DMS114 treated with DMSO at 0.1 percent for 48 hours (cell line): Measurements from ENCODE around the gene NBPF14.
"Not testable (repeated sequence)": the region's sequence is repeated elsewhere in the genome, so short reads cannot be mapped to it uniquely, and the experiment has no call there.

Experiments
- DNase-seq: peaks from one replicate; lab custom pipeline; 2025; ENCODE audit not compliant: unreplicated experiment; lab: John Stamatoyannopoulos, UW

Gene NBPF14

GRCh38 chr1:148595911-148596310 lies at the start of gene NBPF14:
Gene NBPF14 (minus strand): TSS chr1:148596011. CDS start chr1:148595717, 294 bp downstream.
- not testable (repeated sequence) for DNase-seq

- DNase-seq = not testable (repeated sequence)
These were observed 29.6 kb upstream of the NBPF14 start for GRCh38 chr1:148625451-148625850.

- not testable (repeated sequence) for DNase-seq
These were observed 22.4 kb upstream of the NBPF14 start for GRCh38 chr1:148618216-148618615.

DNA sequence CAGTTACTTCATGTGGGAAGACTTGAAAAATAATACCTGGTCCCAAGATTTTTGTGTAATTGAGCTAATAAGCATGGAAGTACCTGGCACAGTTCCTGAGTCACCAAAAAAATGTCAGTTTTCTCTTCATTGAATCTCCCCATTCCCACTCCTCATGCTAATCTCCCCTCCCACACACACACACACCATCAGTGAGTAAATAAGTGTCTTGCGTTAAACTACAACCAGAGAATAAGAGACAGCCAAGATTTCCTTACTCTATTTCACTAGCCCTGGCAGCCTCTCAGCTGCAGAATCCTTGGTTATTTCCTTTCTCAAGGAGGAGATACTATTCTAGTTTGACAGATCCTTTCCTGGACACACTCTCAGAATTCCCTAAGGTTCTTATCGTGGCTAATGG lies 9.5 kb upstream of the NBPF14 start:
- not testable (repeated sequence) for DNase-seq

DNA sequence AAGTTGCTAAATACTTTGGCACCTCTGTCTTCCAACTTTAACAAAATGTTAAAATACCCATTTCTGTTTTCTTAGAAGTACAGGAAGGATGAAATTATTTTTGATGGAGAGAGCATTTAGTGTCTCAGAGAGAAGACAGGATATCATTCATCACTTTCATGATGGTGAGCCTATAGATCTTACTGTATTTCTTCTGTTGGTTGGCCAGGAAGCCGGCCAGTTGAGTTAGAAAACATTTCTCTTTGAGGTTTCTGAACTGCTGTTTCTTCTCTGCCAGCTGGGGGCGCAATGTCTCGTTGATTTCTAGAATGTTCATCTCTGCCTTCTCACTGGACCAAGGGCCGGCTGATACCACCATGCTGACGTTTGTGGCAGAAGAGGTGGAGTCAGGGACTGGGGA lies 451 bp downstream of the NBPF14 start:
- DNase-seq = not testable (repeated sequence)

DNA sequence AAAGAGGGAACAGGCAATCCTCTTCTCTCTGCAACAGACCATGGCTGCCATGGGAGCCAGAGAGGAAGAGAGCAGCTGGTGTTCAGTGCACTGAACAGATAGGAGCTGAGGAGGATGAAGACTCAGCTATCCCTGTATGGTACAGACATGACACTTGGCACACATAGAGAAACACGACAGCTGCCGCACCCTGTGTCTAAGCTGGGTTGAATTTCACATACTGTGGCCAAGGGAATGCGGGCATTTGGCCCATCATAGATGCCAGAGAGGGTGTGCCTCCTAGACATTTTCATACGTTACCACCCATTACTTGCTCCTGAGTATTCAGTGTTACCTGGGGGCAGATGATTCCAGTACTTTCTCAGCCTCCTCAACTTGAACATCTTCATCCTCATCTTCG lies 4.7 kb downstream of the NBPF14 start:
- DNase-seq = not testable (repeated sequence)

DNA sequence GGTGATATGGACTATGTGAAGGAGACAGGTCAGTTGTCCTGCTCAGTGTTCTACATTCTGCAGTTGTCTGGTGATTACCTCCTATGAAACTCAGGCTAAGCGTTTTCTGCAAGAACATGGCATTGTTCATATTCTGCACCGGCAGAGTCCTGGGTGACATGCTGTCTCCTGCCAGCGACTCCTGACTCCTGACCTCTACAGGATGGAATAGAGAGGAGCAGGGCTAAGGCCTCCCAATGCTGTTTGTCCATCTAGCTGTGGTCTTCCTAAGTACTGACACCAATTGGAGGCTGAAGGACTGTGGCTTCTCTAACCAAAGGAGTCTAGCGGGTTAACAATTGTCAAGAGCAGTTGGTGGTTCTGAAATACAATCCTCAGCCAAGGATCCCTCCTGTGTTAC lies 63.7 kb downstream of the NBPF14 start:
- DNase-seq = not testable (repeated sequence)

DNA sequence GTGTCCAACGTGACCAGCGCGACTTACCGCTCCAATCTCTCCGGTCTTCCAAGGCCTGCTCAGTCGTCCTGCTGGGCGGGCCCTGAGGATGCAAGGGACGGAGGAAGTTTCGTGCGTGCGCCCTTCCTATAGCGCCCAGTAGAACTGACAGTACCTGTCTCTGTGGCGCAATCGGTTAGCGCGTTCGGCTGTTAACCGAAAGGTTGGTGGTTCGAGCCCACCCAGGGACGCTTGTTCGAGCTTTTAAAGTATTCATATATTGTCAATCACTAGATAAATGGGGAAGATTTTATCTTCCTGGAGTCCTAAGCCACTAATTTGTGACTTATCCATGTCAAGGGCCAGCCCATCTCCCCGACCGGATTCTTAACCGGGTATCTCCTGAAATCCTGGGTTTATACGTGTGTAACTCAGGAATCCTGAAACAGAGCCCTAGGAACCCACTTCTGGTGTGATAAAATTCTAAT lies 66.7 kb downstream of the NBPF14 start:
- peak; percentile 53 for DNase-seq

DNA sequence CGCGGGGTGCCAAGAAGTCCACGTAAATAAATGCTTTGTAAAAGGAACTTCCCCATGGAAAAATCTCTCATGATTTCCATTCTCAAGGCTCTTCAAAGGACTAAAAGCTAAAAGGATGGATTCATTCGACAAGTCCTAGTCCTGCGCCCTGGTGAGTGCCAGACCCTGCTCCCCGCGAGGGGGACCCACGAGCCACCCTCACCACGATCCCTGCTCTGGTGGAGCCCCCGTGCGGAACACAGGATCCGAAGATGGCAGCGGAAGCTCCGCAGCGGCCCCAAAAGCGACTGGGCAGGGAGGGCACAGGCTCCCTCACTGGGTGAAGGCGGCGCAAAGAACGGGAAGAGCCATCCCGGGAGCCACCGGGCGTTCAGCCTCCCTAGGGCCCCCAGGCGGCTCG lies 67.2 kb downstream of the NBPF14 start:
- DNase-seq = not testable (repeated sequence)

DNA sequence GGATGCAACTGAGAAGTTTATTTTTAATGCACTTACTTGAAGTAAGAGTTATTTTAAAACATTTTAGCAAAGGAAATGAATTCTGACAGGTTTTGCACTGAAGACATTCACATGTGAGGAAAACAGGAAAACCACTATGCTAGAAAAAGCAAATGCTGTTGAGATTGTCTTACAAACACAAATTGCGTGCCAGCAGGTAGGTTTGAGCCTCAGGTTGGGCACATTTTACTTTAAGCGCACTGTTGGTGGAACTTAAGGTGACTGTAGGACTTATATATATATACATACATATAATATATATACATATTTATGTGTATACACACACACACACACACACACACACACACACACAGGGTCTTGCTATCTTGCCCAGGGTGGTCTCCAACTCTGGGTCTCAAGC lies 69.2 kb downstream of the NBPF14 start:
- not testable (repeated sequence) for DNase-seq

DNA sequence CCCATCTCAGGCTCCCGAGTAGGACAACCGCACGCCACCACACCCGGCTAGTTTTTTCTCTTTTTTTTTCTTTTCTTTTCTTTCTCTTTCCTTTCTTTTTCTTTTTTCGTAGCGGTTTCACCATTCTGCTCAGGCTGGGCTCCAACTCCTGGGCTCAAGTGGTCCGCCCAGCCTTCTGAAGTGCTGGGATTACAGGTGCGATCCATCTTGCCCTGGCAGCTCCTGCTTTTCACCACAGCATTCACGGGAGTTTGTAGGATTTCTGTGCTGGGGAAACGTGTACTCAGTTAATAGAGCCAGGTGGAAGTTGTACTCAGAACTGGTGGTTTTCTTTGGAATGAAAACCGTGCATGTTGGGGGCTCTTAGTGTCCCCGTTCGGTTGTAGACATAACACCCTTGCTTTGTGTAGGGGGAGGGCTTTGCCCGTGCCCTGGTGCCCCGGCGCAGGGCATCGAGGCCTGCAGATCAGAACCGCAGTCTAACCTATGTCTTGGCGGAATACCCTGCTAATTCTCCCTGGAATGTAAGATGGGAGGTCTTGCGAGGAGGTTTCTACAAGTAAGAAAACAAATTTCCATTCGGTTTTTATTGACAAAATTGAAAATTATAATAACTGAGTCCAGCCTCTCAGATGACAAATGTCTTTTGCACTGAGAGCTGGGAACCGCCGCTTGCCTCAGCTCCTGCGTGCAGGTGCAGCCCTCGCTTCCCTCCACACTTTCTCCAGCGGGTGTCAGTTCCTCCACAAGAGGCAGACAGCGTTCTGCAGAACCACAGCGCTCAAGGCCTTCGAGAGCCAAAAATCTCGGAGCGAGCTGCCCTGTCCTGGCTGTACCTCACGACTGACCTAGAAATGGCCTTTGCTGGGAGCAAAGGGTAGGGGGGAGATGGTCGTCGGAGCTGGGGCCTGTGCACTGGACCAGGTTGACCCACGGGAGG lies 72.3 kb downstream of the NBPF14 start:
- not testable (repeated sequence) for DNase-seq

GRCh38 chr1:148522561-148523204 lies 73.1 kb downstream of the NBPF14 start:
- DNase-seq = peak; percentile 96

DNA sequence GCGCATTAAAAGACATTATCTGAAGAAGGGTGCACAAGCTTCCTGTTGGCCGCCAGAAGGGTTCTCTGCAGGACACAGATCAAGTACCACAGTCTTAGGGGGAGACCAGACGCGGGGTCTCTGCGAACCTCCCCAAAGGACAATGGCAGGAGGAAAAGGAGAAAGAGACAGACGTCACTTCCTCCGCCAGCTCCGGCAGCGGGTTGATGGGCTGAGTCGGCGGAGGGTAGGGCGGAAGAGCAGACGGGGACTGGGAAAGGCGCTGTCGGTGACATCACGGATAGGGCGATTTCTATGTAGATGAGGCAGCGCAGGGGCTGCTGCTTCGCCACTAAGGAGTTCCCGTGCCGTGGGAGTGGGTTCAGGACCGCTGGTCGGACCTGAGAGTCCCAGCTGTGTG lies 73.7 kb downstream of the NBPF14 start:
- DNase-seq = peak; percentile 89

DNA sequence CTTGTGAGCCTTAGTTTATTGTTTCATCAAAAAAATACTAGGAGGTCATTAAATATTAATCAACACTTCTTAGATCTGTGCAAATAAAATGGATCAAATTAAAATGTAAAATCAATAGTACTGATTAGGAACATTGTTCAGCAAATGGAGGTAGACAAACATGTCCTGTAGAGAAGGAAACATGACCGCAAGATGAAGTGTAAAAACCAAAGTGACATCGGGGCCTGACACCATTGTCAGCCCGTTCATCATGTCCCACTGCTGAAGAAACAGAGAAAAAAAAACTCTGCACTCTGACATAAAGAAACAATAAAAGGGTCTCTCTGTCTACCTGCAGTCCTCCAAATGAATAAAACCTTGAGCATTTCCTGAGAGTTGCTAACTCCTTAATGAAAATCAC lies 81.5 kb downstream of the NBPF14 start:
- not testable (repeated sequence) for DNase-seq

DNA sequence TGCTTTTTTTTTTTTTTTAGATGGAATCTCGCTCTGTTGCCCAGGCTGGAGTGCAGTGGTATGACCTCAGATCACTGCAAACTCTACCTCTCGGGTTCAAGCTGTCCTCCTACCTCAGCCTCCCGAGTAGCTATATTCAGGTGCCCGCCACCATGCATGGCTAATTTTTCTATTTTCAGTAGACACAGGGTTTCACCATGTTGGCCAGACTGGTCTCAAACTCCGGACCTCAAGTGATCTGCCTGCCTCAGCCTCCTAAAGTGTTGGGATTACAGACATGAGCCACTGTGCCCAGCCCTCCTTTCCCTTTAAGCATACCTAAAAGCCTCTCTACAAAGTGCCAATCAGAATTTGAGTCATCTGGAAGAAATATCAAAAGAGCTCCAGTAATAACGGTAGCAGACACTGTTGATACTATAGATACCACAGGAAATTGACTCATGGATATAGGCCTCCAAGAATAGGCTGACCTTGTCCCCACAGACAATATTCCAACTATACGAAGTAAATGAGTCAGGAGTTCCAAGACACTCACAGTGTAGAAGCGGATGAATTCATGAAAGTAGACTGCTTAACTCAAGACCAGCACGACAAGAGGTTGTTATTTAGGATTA lies 83.1 kb downstream of the NBPF14 start:
- DNase-seq = not testable (repeated sequence)

DNA sequence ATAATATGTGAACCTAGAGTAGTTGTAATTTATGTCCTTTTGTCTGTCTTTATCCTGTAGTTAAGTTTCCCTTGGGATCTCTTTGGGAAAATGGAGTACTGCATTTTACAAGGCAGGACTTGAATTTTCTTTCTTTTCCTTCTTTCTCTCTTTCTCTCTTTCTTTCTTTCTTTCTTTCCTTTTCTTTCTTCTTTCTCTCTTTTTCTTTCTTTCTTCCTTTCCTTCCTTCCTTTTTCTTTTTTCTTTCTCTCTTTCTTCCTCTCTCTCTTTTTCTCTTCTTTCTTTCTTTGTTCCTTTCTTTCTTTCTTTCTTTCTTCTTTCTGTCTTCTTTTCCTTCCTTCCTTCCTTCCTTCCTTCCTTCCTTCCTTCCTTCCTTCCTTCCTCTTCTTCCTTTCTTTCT lies 101.9 kb downstream of the NBPF14 start:
- DNase-seq = not testable (repeated sequence)

DNA sequence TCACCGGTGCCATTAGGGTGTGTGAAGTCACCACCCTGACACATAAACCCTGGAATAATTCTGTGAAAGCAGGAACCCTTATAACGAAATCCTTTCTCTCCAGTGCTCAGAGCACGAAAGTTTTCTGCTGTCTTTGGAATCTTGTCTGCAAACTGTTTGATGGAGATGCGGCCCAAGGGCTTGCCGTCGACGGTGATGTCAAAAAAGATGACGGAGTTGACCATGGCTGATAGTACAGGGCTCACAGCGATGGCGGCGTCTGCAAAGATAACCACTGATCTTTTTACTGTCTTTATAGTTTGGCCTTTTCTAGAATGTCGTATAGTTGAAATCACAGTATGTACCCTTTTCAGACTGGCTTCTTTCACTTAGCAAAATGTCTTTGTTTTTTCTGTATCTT lies 112.8 kb downstream of the NBPF14 start, which contains the start of gene PPIAL4G:
Gene PPIAL4G, minus strand, starts transcription at position 274 of the 400 bp plus-strand sequence. Its CDS starts 50 bp downstream, at position 224.
- not testable (repeated sequence) for DNase-seq
